RWPE2 (cell line): Measurements from ENCODE around the gene PPP1R12C.

ENCODE experiments used
- ATAC-seq: fragments of 200-7000 bp; cut with Tn5 transposase; 3 replicates; pipeline ENCODE4 v1.9.1; 2021; ENCODE audit warnings: low read depth
- DNase-seq: peaks from one replicate; pipeline ENCODE4 v3.0.0-alpha.2; 2020; ENCODE audit warnings: low spot score
- H3K27ac ChIP-seq: fragments of 450-650 bp; 2 replicates; pipeline ENCODE4 v1.5.1; 2017; ENCODE audit warnings: mild to moderate bottlenecking; ENCODE audit not compliant: poor library complexity, severe bottlenecking
- H3K27me3 ChIP-seq: fragments of 250-450 bp; sonication (Bioruptor Pico); 2 replicates; pipeline ENCODE4 v1.5.1; 2021; ENCODE audit warnings: mild to moderate bottlenecking, moderate library complexity; ENCODE audit not compliant: insufficient read depth, poor library complexity, severe bottlenecking
- H3K36me3 ChIP-seq: fragments of 250-450 bp; sonication (Bioruptor Pico); 2 replicates; pipeline ENCODE4 v1.5.1; 2020; ENCODE audit warnings: low read depth, mild to moderate bottlenecking, moderate library complexity
- H3K4me1 ChIP-seq: fragments of 250-450 bp; sonication (Bioruptor Pico); 2 replicates; pipeline ENCODE4 v1.5.1; 2021; ENCODE audit warnings: mild to moderate bottlenecking, moderate library complexity; ENCODE audit not compliant: insufficient read depth, poor library complexity, severe bottlenecking
- H3K4me3 ChIP-seq: fragments of 250-450 bp; sonication (Bioruptor Pico); 2 replicates; pipeline ENCODE4 v1.5.1; 2021; ENCODE audit warnings: mild to moderate bottlenecking, moderate library complexity; ENCODE audit not compliant: severe bottlenecking
- H3K9me3 ChIP-seq: fragments of 250-450 bp; sonication (Bioruptor Pico); 2 replicates; pipeline ENCODE4 v1.5.1; 2021; ENCODE audit warnings: mild to moderate bottlenecking, moderate library complexity; ENCODE audit not compliant: severe bottlenecking
- TF ChIP-seq, protein P1 (sequence below): fragments of 450-650 bp; IDR thresholded peaks from one replicate; pipeline ENCODE4 v1.5.1; 2017; ENCODE audit warnings: mild to moderate bottlenecking, moderate library complexity; ENCODE audit not compliant: poor library complexity, severe bottlenecking

The PPP1R12C gene

DNA sequence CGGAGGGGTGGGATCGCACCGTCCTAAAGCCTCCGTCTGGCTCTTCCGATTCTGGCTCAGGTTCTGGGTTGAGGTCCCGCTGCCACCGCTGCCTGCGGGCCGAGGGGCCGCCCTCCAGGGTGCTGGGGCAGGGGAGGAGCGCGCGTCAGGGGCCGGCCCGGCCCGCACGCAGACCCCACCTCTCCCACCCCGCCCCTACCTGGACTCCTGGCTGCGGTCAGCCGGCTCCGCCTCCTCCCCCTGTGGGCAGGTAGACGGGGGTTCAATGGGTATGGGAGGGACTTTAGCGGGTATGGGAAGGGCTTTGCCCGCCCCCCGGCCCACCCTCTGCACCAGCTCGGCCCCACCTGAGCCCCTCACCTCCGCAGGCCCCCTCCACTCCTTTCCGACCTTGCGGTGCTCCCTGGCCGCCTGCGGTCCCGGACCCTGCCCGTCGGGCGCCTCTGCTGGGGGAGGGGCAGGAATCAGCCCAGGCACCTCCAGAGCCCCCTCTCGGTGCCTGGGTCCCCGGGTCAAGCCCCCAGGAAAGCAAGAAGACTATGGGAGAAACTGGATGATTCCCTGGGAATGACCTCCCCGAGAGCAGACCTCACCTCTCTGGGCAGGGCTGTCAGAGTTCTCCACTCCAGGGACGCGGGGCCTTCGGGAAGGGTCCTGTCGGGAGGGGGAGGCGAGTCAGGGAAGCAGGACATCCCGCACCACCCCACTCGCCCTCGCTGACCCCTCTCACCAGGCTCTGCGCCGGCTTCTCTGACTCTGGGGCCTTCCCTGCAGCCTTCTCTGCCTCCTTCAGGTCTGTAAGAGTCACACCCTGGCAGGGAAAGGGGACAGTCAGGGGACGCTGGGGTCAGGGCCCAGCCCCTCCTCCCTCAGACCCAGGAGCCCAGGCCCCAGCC, 24.8 kb downstream of the PPP1R12C start:
- TF ChIP-seq, protein P1, sequence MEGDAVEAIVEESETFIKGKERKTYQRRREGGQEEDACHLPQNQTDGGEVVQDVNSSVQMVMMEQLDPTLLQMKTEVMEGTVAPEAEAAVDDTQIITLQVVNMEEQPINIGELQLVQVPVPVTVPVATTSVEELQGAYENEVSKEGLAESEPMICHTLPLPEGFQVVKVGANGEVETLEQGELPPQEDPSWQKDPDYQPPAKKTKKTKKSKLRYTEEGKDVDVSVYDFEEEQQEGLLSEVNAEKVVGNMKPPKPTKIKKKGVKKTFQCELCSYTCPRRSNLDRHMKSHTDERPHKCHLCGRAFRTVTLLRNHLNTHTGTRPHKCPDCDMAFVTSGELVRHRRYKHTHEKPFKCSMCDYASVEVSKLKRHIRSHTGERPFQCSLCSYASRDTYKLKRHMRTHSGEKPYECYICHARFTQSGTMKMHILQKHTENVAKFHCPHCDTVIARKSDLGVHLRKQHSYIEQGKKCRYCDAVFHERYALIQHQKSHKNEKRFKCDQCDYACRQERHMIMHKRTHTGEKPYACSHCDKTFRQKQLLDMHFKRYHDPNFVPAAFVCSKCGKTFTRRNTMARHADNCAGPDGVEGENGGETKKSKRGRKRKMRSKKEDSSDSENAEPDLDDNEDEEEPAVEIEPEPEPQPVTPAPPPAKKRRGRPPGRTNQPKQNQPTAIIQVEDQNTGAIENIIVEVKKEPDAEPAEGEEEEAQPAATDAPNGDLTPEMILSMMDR: no peak
- DNase-seq (peak; percentile 31), ATAC-seq (no peak)
- no peaks in the 10 kb centered on the region for H3K9me3 ChIP-seq
- H3K27ac ChIP-seq: no peak overlapping the region
- no peaks in the 10 kb centered on the region for H3K27me3 ChIP-seq
- no peak overlapping the region for H3K4me3 ChIP-seq
- H3K4me1 ChIP-seq: no peaks in the 10 kb centered on the region
- peaks cover 20% of the 10 kb centered on the region for H3K36me3 ChIP-seq

DNA sequence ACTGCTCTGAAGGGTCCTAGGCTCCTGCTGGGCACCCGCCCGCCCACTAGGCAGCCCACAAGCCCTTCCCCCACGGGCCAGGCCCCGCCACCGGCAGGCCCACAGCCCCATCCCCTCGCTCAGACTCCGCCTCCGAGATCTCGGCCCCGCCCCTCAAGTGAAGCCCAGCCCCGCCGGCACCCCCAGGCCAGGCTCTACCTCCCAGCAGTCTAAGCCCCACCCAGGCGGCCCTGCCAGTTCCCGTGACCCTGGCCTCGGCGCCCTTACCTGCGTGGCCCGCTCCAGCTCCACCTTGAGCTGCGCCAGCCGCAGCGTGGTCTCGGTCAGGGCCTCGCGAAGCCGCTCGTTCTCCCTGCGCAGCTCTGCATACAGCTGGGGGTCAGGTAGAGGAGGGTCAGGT, 25.5 kb downstream of the PPP1R12C start:
- H3K27me3 ChIP-seq: no peaks in the 10 kb centered on the region
- H3K27ac ChIP-seq: no peak overlapping the region
- ATAC-seq (no peak), DNase-seq (peak; percentile 60)
- no peaks in the 10 kb centered on the region for H3K4me1 ChIP-seq
- no peak overlapping the region for H3K4me3 ChIP-seq
- TF ChIP-seq, protein P1: no peak
- H3K36me3 ChIP-seq: peaks cover 20% of the 10 kb centered on the region
- no peaks in the 10 kb centered on the region for H3K9me3 ChIP-seq

DNA sequence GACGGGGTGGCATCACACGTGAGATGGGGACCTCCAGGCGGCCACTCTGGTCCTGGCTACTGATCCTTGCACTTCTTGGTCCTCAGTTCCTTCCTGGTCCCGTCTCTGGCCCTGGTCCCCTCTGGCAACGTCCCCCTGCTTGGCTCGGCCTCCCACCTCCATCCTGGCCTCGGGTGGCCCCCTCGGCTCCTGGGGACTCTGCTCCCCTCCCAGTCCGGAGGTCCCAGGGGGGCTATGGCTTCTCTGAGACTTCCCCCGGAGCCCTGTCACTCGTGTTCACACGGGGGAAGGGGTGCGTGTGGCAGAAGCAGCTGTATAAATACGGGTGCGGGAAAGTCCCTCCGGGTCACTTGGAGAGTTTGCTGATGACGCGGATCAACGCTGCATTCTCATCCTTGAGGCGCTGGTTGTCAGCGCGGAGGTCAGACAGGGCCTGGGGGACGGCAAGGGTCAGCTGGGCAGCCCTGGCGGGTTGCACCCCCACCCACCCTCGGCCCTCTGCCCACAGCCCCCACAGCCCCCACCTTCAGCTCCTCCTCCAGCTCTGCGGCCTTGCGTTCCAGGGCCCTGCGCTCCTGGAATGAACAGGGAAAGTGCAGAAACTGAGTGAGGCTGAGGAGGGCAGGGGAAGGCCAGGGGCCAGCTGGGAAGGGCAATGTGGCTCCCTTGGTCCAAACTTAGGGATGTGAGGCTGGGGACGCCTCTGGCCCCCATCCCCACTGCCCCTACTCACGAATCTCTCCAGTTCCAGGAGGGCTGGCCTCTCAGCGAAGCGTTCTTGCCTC, 26.1 kb downstream of the PPP1R12C start:
- H3K27ac ChIP-seq: no peak overlapping the region
- peak; percentile 44 for DNase-seq
- H3K36me3 ChIP-seq: peaks cover 20% of the 10 kb centered on the region
- H3K4me3 ChIP-seq: no peak overlapping the region
- TF ChIP-seq, protein P1: no peak
- no peak for ATAC-seq
- H3K9me3 ChIP-seq: no peaks in the 10 kb centered on the region
- H3K4me1 ChIP-seq: no peaks in the 10 kb centered on the region
- no peaks in the 10 kb centered on the region for H3K27me3 ChIP-seq

DNA sequence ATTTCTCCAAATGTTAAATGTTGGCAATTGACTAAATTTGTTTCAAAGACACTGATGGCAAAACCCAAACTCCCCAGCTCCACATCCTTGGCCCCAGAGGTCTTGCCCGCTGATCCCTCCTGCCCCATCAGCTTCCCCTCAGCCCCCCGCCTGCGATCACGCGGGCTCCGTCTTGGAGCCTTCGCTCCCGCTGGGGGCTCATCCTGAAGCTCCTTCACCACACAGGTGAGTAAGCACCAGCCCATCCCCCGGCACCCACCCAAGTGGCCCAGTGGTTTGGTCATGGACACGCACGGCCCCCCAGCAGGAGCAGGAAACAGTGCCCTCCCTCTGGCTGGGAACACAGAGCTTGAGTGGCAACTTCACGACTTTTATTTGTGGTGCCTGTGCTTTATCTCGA, 26.9 kb downstream of the PPP1R12C start:
- Histone ChIP-seq H3K27me3 (no peaks in the 10 kb centered on the region), H3K9me3 (no peaks in the 10 kb centered on the region), H3K36me3 (peaks cover 20% of the 10 kb centered on the region), H3K4me3 (no peak overlapping the region), H3K27ac (no peak overlapping the region), H3K4me1 (no peaks in the 10 kb centered on the region)
- DNase-seq (peak; percentile 68), ATAC-seq (no peak)
- TF ChIP-seq, protein P1: no peak
